Measurements from ENCODE around the gene RAB22A.

DNA sequence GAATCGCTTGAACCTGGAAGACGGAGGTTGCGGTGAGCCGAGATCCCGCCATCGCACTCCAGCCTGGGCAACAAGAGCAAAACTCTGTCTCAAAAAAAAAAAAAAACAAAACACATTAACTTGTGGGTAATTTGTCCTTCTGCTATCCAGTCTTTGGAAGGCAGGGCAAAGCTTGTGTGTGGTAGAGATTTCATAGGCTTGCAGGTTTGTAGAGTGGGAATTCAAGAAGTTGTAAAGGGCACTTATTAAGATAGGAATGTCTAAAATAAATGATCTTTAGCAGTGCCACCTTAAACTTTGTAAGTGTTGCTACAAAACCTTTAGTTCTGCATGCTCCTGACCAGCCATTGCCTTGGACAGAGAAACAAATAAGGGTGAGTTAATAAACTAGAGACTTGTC is 87.9 kb downstream of the RAB22A start:
- TF ChIP-seq, protein P1, sequence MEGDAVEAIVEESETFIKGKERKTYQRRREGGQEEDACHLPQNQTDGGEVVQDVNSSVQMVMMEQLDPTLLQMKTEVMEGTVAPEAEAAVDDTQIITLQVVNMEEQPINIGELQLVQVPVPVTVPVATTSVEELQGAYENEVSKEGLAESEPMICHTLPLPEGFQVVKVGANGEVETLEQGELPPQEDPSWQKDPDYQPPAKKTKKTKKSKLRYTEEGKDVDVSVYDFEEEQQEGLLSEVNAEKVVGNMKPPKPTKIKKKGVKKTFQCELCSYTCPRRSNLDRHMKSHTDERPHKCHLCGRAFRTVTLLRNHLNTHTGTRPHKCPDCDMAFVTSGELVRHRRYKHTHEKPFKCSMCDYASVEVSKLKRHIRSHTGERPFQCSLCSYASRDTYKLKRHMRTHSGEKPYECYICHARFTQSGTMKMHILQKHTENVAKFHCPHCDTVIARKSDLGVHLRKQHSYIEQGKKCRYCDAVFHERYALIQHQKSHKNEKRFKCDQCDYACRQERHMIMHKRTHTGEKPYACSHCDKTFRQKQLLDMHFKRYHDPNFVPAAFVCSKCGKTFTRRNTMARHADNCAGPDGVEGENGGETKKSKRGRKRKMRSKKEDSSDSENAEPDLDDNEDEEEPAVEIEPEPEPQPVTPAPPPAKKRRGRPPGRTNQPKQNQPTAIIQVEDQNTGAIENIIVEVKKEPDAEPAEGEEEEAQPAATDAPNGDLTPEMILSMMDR (IDR thresholded peaks at IDR 0.05), result no peak
- no peak for TF ChIP-seq GATA3 (IDR thresholded peaks at IDR 0.05; ENCODE audit: borderline replicate concordance)
